Parathyroid adenoma (tissue), 2 donors: ENCODE results near the gene PLPPR3.
"Not testable (repeated sequence)": the region's sequence is repeated elsewhere in the genome, so short reads cannot be mapped to it uniquely, and the experiment has no call there.

Source experiments
- H2AFZ ChIP-seq: fragments of 300-600 bp; sonication (generic); one replicate; pipeline ENCODE4 v1.7.0; 2017; ENCODE audit warnings: antibody characterized with exemption, mild to moderate bottlenecking
- H3K27ac ChIP-seq: fragments of 300-600 bp; sonication (generic); one replicate; pipeline ENCODE4 v1.7.0; 2017
- H3K27me3 ChIP-seq: fragments of 300-600 bp; sonication (generic); one replicate; pipeline ENCODE4 v1.7.0; 2017; ENCODE audit warnings: low read length; ENCODE audit not compliant: control insufficient read depth, insufficient read depth
- H3K36me3 ChIP-seq: fragments of 300-600 bp; sonication (generic); one replicate; pipeline ENCODE4 v1.7.0; 2017; ENCODE audit warnings: low read length; ENCODE audit not compliant: control insufficient read depth, insufficient read depth
- H3K4me1 ChIP-seq: fragments of 300-600 bp; sonication (generic); one replicate; pipeline ENCODE4 v1.7.0; 2017; ENCODE audit warnings: control low read depth
- H3K4me2 ChIP-seq: fragments of 300-600 bp; sonication (generic); one replicate; pipeline ENCODE4 v1.7.0; 2017; ENCODE audit warnings: low read length
- H3K4me3 ChIP-seq: fragments of 300-600 bp; sonication (generic); one replicate; pipeline ENCODE4 v1.7.0; 2017; ENCODE audit warnings: low read depth, low read length
- H3K79me2 ChIP-seq: fragments of 300-600 bp; sonication (generic); one replicate; pipeline ENCODE4 v1.7.0; 2017; ENCODE audit warnings: control low read depth
- H3K9ac ChIP-seq: fragments of 300-600 bp; sonication (generic); one replicate; pipeline ENCODE4 v1.7.0; 2017; ENCODE audit warnings: mild to moderate bottlenecking
- H3K9me3 ChIP-seq: fragments of 300-600 bp; sonication (generic); one replicate; pipeline ENCODE4 v1.7.0; 2017; ENCODE audit warnings: low read length; ENCODE audit not compliant: control insufficient read depth
- CTCF ChIP-seq: fragments of 300-600 bp; sonication (generic); IDR thresholded peaks from one replicate; pipeline ENCODE4 v1.7.0; 2017; ENCODE audit warnings: antibody characterized with exemption, mild to moderate bottlenecking
- donor health status: primary hyperparathyroidism.

PLPPR3 gene

DNA sequence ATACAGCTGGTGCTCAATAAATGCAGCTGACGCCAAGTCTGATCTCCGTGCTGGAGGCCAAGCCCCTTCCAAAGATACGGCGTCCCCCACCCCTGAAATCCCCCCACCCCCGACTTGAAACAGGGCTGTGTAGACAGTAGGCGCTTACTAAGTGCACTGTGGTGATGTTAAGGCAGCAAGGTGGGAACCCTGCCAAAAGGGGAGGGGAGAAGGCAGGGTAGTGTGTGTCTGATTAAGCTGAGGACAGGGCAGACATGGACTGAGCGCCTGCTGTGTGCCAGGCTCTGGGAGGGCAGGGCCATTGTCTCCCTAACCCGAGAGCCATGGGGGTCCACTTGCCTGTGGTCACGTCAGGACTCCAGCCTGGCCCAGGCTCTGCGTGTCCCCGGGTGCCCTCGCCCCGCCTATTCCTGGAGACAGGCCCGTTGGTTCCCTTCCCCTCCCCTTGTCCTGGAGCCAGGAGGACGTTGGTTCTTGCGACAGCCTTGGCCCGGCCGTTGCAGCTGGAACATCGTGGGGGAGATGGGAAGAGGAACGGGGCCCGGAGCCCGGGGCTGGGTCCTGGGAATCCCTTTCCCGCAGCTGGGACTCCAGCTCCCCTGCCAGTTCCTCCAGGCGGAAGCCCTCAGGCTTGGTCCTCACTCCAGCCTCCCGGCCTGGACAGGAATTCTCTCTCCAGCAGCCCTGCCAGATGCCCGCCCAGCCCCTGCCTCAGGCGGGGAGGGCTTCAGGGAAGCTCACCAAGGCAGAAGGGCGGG lies 28.6 kb upstream of the PLPPR3 start:
- Histone ChIP-seq H3K4me2 (peak overlapping the region; percentile 31), H3K36me3 (no peaks in the 10 kb centered on the region), H3K27ac (peak overlapping the region; percentile 30), H3K79me2 (no peaks in the 10 kb centered on the region), H2AFZ (peak overlapping the region; percentile 75), H3K27me3 (no peaks in the 10 kb centered on the region), H3K9me3 (no peaks in the 10 kb centered on the region), H3K4me1 (peaks cover 4% of the 10 kb centered on the region), H3K4me3 (peak overlapping the region; percentile 5), H3K9ac (no peak overlapping the region)
- no peak for TF ChIP-seq CTCF

DNA sequence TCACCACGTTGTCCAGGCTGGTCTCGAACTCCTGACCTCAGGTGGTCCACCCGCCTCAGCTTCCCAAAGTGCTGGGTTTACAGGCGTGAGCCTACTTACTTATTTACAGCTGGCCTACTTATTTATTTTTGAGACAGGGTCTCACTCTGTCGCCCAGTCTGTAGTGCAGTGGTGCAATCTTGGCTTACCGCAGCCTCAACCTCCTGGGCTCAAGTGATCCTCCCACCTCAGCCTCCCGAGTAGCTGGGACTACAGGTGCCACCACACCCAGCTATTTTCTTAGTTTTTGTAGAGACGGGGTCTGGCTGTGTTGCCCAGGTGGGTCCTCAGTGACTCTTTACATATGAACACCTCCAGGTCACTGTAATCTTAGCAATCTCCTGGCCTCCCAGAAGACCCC lies 27.4 kb upstream of the PLPPR3 start:
- H3K4me2 ChIP-seq, H3K27ac ChIP-seq, H3K9ac ChIP-seq, H3K4me1 ChIP-seq, H3K36me3 ChIP-seq, H3K4me3 ChIP-seq, H3K27me3 ChIP-seq, H3K79me2 ChIP-seq, H3K9me3 ChIP-seq, H2AFZ ChIP-seq: not testable (repeated sequence)

GRCh38 chr19:848386-848921 lies 26.7 kb upstream of the PLPPR3 start:
- H3K27me3 ChIP-seq, result no peaks in the 10 kb centered on the region
- no peaks in the 10 kb centered on the region for H3K9me3 ChIP-seq
- H2AFZ ChIP-seq, result no peak overlapping the region
- no peak for TF ChIP-seq CTCF
- no peak overlapping the region for H3K4me2 ChIP-seq
- peaks cover 9% of the 10 kb centered on the region for H3K4me1 ChIP-seq
- no peak overlapping the region for H3K27ac ChIP-seq
- no peaks in the 10 kb centered on the region for H3K36me3 ChIP-seq
- no peak overlapping the region for H3K4me3 ChIP-seq
- H3K79me2 ChIP-seq, result no peaks in the 10 kb centered on the region
- no peak overlapping the region for H3K9ac ChIP-seq

DNA sequence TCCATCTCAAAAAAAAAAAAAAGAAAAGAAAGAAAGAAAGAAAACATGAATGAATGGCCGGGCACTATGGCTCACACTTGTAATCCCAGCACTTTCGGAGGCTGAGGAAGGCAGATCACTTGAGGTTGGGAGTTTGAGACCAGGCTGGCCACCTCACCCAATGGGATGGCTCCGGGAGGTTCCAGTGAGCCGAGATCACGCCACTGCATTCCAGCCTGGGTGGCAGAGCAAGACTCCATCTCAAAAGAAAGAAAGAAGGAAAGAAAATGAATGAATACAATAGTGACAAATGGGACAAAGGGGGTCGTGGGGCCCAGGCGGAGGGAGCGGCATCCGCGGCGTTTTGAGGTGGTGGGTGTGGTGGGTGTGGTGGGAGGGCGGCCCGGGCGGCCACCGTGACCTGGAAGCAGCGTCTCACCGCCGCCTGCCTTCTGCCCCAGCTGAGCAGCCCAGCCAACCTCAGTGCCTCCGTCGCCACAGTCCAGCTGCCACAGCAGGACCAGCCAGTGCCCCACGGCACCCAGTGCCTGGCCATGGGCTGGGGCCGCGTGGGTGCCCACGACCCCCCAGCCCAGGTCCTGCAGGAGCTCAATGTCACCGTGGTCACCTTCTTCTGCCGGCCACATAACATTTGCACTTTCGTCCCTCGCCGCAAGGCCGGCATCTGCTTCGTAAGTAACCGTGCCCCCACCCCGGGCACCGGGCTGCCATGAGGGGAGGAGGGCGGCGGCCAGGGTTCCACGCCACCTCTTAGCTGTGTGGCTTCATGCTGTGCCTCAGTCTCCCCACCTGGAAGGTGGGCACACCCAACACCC lies 24.2 kb upstream of the PLPPR3 start:
- no peak for TF ChIP-seq CTCF
- Histone ChIP-seq H3K79me2 (no peaks in the 10 kb centered on the region), H3K27ac (no peak overlapping the region), H3K9me3 (no peaks in the 10 kb centered on the region), H3K4me1 (peaks cover 12% of the 10 kb centered on the region), H3K4me3 (no peak overlapping the region), H3K36me3 (no peaks in the 10 kb centered on the region), H3K4me2 (no peak overlapping the region), H2AFZ (no peak overlapping the region), H3K9ac (no peak overlapping the region), H3K27me3 (no peaks in the 10 kb centered on the region)

DNA sequence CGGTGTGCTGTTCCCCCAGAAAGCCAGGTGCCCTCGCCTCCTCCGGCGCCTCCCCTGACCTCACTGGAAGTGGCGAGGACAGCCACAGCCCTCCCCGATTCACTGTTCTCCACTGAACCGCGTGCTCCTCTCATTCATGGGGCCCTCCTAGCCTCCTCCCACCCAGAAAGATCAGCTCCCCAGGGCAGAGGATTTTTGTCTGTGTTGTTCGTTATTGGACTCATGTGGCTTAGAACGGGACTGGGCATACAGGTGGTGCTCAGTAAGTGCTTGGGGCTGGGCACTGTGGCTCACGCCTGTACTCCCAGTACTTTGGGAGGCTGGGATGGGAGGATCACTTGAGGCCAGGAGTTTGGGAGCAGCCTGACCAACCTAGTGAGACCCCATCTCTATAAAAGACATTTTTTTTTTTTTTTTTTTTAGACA lies 22.8 kb upstream of the PLPPR3 start:
- H3K4me2 ChIP-seq, result no peak overlapping the region
- H3K27me3 ChIP-seq, result no peaks in the 10 kb centered on the region
- TF ChIP-seq CTCF, result no peak
- H3K4me1 ChIP-seq, result peaks cover 7% of the 10 kb centered on the region
- H3K9ac ChIP-seq, result no peak overlapping the region
- no peaks in the 10 kb centered on the region for H3K36me3 ChIP-seq
- H3K4me3 ChIP-seq, result no peak overlapping the region
- no peak overlapping the region for H2AFZ ChIP-seq
- H3K79me2 ChIP-seq, result no peaks in the 10 kb centered on the region
- H3K27ac ChIP-seq, result no peak overlapping the region
- H3K9me3 ChIP-seq, result no peaks in the 10 kb centered on the region
